Vagina (tissue), 2 donors: ENCODE results near the gene RALGDS. TPM values are rescaled to one million over a fixed set of nuclear protein-coding genes. Genes with fewer than 3 reads are reported as not detected.

Experiments
- DNase-seq, 2 donors: peaks; one replicate each; pipeline ENCODE4 v3.0.0-alpha.2; 2017; ENCODE audit errors: extremely low spot score in 2 of 2
- H3K27ac ChIP-seq: fragments of 200-600 bp; sonication (generic); one replicate; pipeline ENCODE4 v1.5.1; 2019
- H3K27me3 ChIP-seq: fragments of 200-600 bp; sonication (generic); one replicate; pipeline ENCODE4 v1.5.1; 2019
- H3K36me3 ChIP-seq, 2 donors: fragments of 200-600 bp; sonication (generic); one replicate each; pipeline ENCODE4 v1.5.1; 2017 to 2019
- H3K4me1 ChIP-seq: fragments of 200-600 bp; sonication (generic); one replicate; pipeline ENCODE4 v1.5.1; 2019
- H3K4me3 ChIP-seq, 2 donors: fragments of 200-600 bp; sonication (generic); 1 replicate in 1 of 2; 2 replicates in 1 of 2; pipeline ENCODE4 v1.5.1; 2016 to 2019
- H3K9me3 ChIP-seq: fragments of 200-600 bp; sonication (generic); one replicate; pipeline ENCODE4 v1.5.1; 2019
- POLR2A ChIP-seq, 2 donors: fragments of 450-650 bp; IDR thresholded peaks; one replicate each; pipeline ENCODE4 v1.6.1; 2017; ENCODE audit warnings: antibody characterized with exemption in 2 of 2, mild to moderate bottlenecking in 2 of 2, moderate library complexity in 2 of 2
- POLR2AphosphoS5 ChIP-seq, 2 donors: sonication (generic); formaldehyde crosslinking; IDR thresholded peaks; one replicate each; pipeline ENCODE4 v1.9.0; 2017; ENCODE audit warnings: antibody characterized with exemption in 2 of 2, mild to moderate bottlenecking in 2 of 2, low read depth in 1 of 2; ENCODE audit not compliant: insufficient read depth in 1 of 2
- intact Hi-C: fragments of 100-400 bp; cut with DNase I; formaldehyde crosslinking; loops from one replicate; pipeline ENCODE4 v1.15.1; 2023
- total RNA-seq: library from RNA; depleted of rRNA; stranded (reverse); fragments of >200 nt; gene quantifications from one replicate; pipeline ENCODE4 v1.2.3, GENCODE V29; 2016
- TF ChIP-seq, protein P1 (sequence below), 3 experiments: fragments of 450-650 bp in 2 of 3; fragments of 200-600 bp in 1 of 3; sonication (generic) in 1 of 3; IDR thresholded peaks; one replicate each; pipeline ENCODE4 v1.5.1; 2017 to 2019; ENCODE audit warnings: antibody characterized with exemption in 3 of 3, mild to moderate bottlenecking in 2 of 3, moderate library complexity in 2 of 3

The RALGDS gene
- total RNA-seq, 1 donor from 2014 or later, result 85.0 TPM

DNA sequence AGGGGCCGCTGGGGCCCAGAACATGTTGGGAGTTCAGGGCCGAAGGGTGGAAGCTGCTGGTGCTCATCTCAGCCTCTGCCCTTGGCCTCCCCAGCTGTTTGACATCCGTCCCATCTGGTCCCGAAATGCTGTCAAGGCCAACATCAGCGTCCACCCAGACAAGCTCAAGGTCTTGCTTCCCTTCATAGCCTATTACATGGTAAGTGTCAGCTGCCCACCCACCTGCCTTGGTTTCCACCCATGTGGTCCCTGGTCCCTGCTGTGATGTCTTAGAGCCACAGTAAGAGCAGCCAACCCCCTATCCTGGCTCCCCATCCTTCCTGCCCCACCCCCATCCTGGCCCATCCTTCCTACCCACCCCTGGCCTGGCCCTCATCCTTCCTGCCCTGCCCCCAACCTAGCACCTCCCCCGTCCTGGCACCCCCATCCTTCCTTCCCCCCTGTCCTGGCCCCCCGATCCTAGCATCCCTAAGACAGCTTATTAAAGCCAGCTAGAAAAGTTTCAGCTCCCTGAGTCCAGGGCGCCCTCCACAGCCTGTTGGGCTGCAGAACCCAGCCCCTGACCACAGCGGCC lies 69.0 kb downstream of the RALGDS start:
- DNase-seq, result no peak
- no peaks in the 10 kb centered on the region for H3K4me1 ChIP-seq
- H3K27ac ChIP-seq, result no peak overlapping the region
- H3K36me3 ChIP-seq, result peaks cover 0 to 87% of the 10 kb centered on the region in 2 donors
- H3K27me3 ChIP-seq, result no peaks in the 10 kb centered on the region
- intact Hi-C loops, result no loop called here
- H3K4me3 ChIP-seq, result no peak overlapping the region
- TF ChIP-seq POLR2A (IDR thresholded peaks at IDR 0.05) (no peak), POLR2AphosphoS5 (IDR thresholded peaks at IDR 0.05; ENCODE audit: insufficient read depth in 1 of 2, low read depth in 1 of 2) (no peak)
- TF ChIP-seq, protein P1, sequence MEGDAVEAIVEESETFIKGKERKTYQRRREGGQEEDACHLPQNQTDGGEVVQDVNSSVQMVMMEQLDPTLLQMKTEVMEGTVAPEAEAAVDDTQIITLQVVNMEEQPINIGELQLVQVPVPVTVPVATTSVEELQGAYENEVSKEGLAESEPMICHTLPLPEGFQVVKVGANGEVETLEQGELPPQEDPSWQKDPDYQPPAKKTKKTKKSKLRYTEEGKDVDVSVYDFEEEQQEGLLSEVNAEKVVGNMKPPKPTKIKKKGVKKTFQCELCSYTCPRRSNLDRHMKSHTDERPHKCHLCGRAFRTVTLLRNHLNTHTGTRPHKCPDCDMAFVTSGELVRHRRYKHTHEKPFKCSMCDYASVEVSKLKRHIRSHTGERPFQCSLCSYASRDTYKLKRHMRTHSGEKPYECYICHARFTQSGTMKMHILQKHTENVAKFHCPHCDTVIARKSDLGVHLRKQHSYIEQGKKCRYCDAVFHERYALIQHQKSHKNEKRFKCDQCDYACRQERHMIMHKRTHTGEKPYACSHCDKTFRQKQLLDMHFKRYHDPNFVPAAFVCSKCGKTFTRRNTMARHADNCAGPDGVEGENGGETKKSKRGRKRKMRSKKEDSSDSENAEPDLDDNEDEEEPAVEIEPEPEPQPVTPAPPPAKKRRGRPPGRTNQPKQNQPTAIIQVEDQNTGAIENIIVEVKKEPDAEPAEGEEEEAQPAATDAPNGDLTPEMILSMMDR (IDR thresholded peaks at IDR 0.05), result no peak
- H3K9me3 ChIP-seq, result no peaks in the 10 kb centered on the region

DNA sequence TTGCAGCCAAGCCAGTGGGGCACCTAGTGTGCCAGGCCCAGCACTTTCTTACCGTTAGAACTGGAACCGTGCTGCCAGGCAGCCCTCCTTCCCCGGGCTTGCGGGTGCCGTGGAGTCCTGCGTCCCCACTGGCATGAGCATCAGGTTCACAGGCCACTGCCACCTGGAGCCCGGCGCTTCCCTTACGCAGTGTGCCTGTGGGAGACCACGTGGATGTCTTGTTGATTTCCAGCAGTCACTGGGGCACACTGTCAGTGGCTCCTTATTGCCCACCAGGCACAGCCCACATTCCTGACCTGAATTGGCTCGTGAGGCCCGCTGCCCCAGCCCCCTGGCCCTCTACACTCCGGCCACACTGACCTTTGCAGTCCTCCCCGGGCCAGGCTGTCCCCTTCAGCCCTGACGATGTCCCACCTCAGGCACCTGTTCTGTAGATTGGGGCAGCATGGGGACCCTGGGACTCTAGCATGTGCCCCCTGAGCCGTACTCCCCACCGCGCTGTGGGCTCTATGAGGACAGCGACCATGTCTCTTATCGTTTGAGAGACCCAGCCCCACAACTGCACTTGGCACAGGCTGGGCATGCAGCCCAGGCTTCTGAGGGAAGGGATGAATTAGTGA lies 69.6 kb downstream of the RALGDS start:
- Histone ChIP-seq H3K4me1 (no peaks in the 10 kb centered on the region), H3K4me3 (no peak overlapping the region), H3K36me3 (peaks cover 0 to 87% of the 10 kb centered on the region in 2 donors), H3K27me3 (no peaks in the 10 kb centered on the region), H3K27ac (no peak overlapping the region), H3K9me3 (no peaks in the 10 kb centered on the region)
- TF ChIP-seq, protein P1 (IDR thresholded peaks at IDR 0.05), result no peak
- TF ChIP-seq POLR2A (IDR thresholded peaks at IDR 0.05), result no peak
- TF ChIP-seq POLR2AphosphoS5 (IDR thresholded peaks at IDR 0.05; ENCODE audit: insufficient read depth in 1 of 2, low read depth in 1 of 2), result no peak
- intact Hi-C loops, result no loop called here
- no peak for DNase-seq

DNA sequence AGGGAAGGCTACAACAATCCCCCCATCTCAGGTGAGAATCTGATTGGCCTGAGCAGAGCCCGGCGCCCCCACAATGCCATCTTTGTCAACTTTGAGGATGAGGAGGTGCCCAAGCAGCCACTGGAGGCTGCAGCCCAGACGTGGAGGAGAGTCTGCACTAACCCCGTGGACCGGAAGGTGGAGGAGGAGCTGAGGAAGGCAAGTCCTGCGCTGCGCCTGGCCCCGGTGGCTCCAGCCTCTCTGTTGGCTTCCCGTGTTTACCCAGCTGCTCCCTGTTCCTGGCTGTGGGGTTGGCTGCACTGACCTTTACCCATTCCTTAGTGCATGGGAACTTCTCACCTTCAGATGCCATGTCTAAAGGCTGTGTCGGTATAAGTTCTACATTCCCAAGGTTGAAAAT lies 70.3 kb downstream of the RALGDS start:
- no peaks in the 10 kb centered on the region for H3K27me3 ChIP-seq
- intact Hi-C loops, result no loop called here
- no peaks in the 10 kb centered on the region for H3K4me1 ChIP-seq
- no peak overlapping the region for H3K27ac ChIP-seq
- TF ChIP-seq, protein P1 (IDR thresholded peaks at IDR 0.05), result no peak
- TF ChIP-seq POLR2A (IDR thresholded peaks at IDR 0.05) (no peak), POLR2AphosphoS5 (IDR thresholded peaks at IDR 0.05; ENCODE audit: insufficient read depth in 1 of 2, low read depth in 1 of 2) (no peak)
- H3K9me3 ChIP-seq, result no peaks in the 10 kb centered on the region
- peaks cover 0 to 85% of the 10 kb centered on the region in 2 donors for H3K36me3 ChIP-seq
- H3K4me3 ChIP-seq, result no peak overlapping the region
- DNase-seq, result no peak

DNA sequence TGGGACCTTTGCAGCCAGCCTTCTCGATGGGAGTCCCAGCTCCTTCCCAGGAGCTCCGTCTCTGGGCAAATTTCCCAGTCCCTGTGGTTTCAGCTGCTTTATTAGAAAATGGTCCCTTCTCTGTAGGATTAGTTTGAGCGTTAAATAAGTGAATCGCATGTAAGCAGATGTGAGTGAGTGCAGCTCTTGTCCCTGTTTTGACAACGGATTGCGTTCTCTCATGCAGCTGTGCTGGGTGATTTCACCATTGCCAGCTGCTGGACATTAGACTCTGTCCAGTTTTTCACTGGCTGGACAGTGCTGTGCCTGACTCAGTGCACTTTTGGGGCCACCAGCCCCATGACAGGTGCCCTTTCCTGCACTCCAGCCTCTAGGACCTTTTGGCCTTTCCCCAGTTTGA lies 70.9 kb downstream of the RALGDS start:
- Histone ChIP-seq H3K27ac (no peak overlapping the region), H3K4me3 (no peak overlapping the region), H3K36me3 (peaks cover 0 to 85% of the 10 kb centered on the region in 2 donors), H3K4me1 (no peaks in the 10 kb centered on the region), H3K27me3 (no peaks in the 10 kb centered on the region), H3K9me3 (no peaks in the 10 kb centered on the region)
- intact Hi-C loops, result no loop called here
- no peak for DNase-seq
- TF ChIP-seq POLR2A (IDR thresholded peaks at IDR 0.05), result no peak
- TF ChIP-seq, protein P1 (IDR thresholded peaks at IDR 0.05), result no peak
- TF ChIP-seq POLR2AphosphoS5 (IDR thresholded peaks at IDR 0.05; ENCODE audit: insufficient read depth in 1 of 2, low read depth in 1 of 2), result no peak

DNA sequence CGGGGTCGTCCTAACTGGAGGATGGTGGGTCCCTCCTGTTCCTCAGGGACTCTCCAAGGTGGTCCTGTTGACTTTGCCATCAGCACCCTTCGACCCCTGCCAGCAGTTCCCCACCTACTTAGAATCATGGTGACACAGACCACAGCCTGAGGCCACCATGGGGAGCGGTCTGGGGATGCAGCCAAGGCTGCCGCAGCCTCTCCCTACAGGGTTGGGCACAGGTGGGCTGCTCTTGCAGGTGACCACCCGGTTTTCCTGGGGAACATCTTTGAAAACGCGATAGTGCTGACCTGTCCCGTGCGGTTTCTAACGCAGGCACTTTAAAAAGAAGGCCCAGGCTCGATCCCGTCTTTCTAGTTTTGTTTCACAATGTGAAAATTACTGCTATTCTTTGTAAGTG lies 72.0 kb downstream of the RALGDS start:
- H3K4me1 ChIP-seq, result no peaks in the 10 kb centered on the region
- no peak overlapping the region for H3K4me3 ChIP-seq
- DNase-seq, result no peak
- peaks cover 0 to 84% of the 10 kb centered on the region in 2 donors for H3K36me3 ChIP-seq
- TF ChIP-seq POLR2A (IDR thresholded peaks at IDR 0.05) (no peak), POLR2AphosphoS5 (IDR thresholded peaks at IDR 0.05; ENCODE audit: insufficient read depth in 1 of 2, low read depth in 1 of 2) (no peak)
- TF ChIP-seq, protein P1 (IDR thresholded peaks at IDR 0.05), result no peak
- H3K9me3 ChIP-seq, result no peaks in the 10 kb centered on the region
- intact Hi-C loops, result no loop called here
- no peaks in the 10 kb centered on the region for H3K27me3 ChIP-seq
- H3K27ac ChIP-seq, result no peak overlapping the region
